ENCODE measurements around the gene PSD2. TPM values are rescaled to one million over a fixed set of nuclear protein-coding genes. Genes with fewer than 3 reads are reported as not detected.

PSD2 gene
- total RNA-seq, 2 experiments from 2014 or later = not detected

GRCh38 chr5:139828207-139828895, 32.7 kb downstream of the PSD2 start:
- Mint-ChIP-seq H3K27ac (no peak overlapping the region), H3K36me3 (ENCODE audit: low read depth) (no peaks in the 10 kb centered on the region), H3K27me3 (peaks cover 36% of the 10 kb centered on the region), H3K4me1 (no peaks in the 10 kb centered on the region), H3K4me3 (no peak overlapping the region), H3K9me3 (no peaks in the 10 kb centered on the region)
- DNase-seq = no peak
- ChIA-PET CTCF (no interaction called here), POLR2A (no interaction called here)

- no peak for DNase-seq
- no peak overlapping the region for H3K4me3 Mint-ChIP-seq
- no peaks in the 10 kb centered on the region for H3K36me3 Mint-ChIP-seq (ENCODE audit: low read depth)
- ChIA-PET POLR2A (no interaction called here), CTCF (no interaction called here)
- peaks cover 43% of the 10 kb centered on the region for H3K27me3 Mint-ChIP-seq
- no peak overlapping the region for H3K27ac Mint-ChIP-seq
- H3K9me3 Mint-ChIP-seq = no peaks in the 10 kb centered on the region
- H3K4me1 Mint-ChIP-seq = no peaks in the 10 kb centered on the region
Measured at GRCh38 chr5:139829471-139829870, 33.9 kb downstream of the PSD2 start.

GRCh38 chr5:139831624-139832023, 36.0 kb downstream of the PSD2 start:
- DNase-seq = no peak
- Mint-ChIP-seq H3K36me3 (ENCODE audit: low read depth) (no peaks in the 10 kb centered on the region), H3K4me3 (no peak overlapping the region), H3K9me3 (no peaks in the 10 kb centered on the region), H3K27ac (no peak overlapping the region), H3K4me1 (no peaks in the 10 kb centered on the region), H3K27me3 (peaks cover 40% of the 10 kb centered on the region)
- POLR2A ChIA-PET = no interaction called here
- CTCF ChIA-PET = interaction anchor here (1.2 kb wide), 1 partner anchor 137 kb away, joined by 3 read pairs; no protein-coding TSS in a partner anchor

GRCh38 chr5:139833525-139833924, 37.9 kb downstream of the PSD2 start:
- DNase-seq = no peak
- no peak overlapping the region for H3K4me3 Mint-ChIP-seq
- H3K4me1 Mint-ChIP-seq = no peaks in the 10 kb centered on the region
- no peaks in the 10 kb centered on the region for H3K36me3 Mint-ChIP-seq (ENCODE audit: low read depth)
- ChIA-PET POLR2A (no interaction called here), CTCF (no interaction called here)
- H3K27me3 Mint-ChIP-seq = peaks cover 33% of the 10 kb centered on the region
- no peaks in the 10 kb centered on the region for H3K9me3 Mint-ChIP-seq
- H3K27ac Mint-ChIP-seq = no peak overlapping the region

- no peak overlapping the region for H3K27ac Mint-ChIP-seq
- CTCF ChIA-PET = no interaction called here
- no peaks in the 10 kb centered on the region for H3K9me3 Mint-ChIP-seq
- peaks cover 30% of the 10 kb centered on the region for H3K27me3 Mint-ChIP-seq
- POLR2A ChIA-PET = no interaction called here
- H3K4me3 Mint-ChIP-seq = no peak overlapping the region
- no peaks in the 10 kb centered on the region for H3K4me1 Mint-ChIP-seq
- no peak for DNase-seq
- H3K36me3 Mint-ChIP-seq (ENCODE audit: low read depth) = no peaks in the 10 kb centered on the region
Measured at GRCh38 chr5:139835656-139836055, 40.0 kb downstream of the PSD2 start.

GRCh38 chr5:139836469-139837208, 41.0 kb downstream of the PSD2 start:
- no peak for DNase-seq
- H3K27me3 Mint-ChIP-seq = peaks cover 24% of the 10 kb centered on the region
- ChIA-PET POLR2A (no interaction called here), CTCF (no interaction called here)
- no peaks in the 10 kb centered on the region for H3K36me3 Mint-ChIP-seq (ENCODE audit: low read depth)
- no peak overlapping the region for H3K27ac Mint-ChIP-seq
- H3K4me1 Mint-ChIP-seq = no peaks in the 10 kb centered on the region
- no peaks in the 10 kb centered on the region for H3K9me3 Mint-ChIP-seq
- H3K4me3 Mint-ChIP-seq = no peak overlapping the region

- POLR2A ChIA-PET = no interaction called here
Measured at GRCh38 chr5:139837711-139838380, 42.2 kb downstream of the PSD2 start.

GRCh38 chr5:139838381-139839197, 43.0 kb downstream of the PSD2 start:
- ChIA-PET CTCF (interaction anchor here (0.5 kb wide), 1 partner anchor 12 kb away, joined by 3 read pairs; no protein-coding TSS in a partner anchor), POLR2A (no interaction called here)
- Mint-ChIP-seq H3K4me1 (no peaks in the 10 kb centered on the region), H3K4me3 (no peak overlapping the region), H3K9me3 (no peaks in the 10 kb centered on the region), H3K27me3 (peaks cover 16% of the 10 kb centered on the region), H3K27ac (no peak overlapping the region), H3K36me3 (ENCODE audit: low read depth) (no peaks in the 10 kb centered on the region)
- no peak for DNase-seq

More at GRCh38 chr5:139837711-139838380, 42.2 kb downstream of the PSD2 start:
- CTCF ChIA-PET = interaction anchor here (0.5 kb wide), 1 partner anchor 13 kb away, joined by 3 read pairs; no protein-coding TSS in a partner anchor
- H3K36me3 Mint-ChIP-seq (ENCODE audit: low read depth) = no peaks in the 10 kb centered on the region
- H3K27ac Mint-ChIP-seq = no peak overlapping the region
- no peaks in the 10 kb centered on the region for H3K9me3 Mint-ChIP-seq
- H3K4me1 Mint-ChIP-seq = no peaks in the 10 kb centered on the region
- peaks cover 23% of the 10 kb centered on the region for H3K27me3 Mint-ChIP-seq
- no peak overlapping the region for H3K4me3 Mint-ChIP-seq
- DNase-seq = no peak

- no peaks in the 10 kb centered on the region for H3K4me1 Mint-ChIP-seq
- CTCF ChIA-PET = no interaction called here
- no peak for DNase-seq
Measured at GRCh38 chr5:139839232-139839815, 43.7 kb downstream of the PSD2 start.

DNA sequence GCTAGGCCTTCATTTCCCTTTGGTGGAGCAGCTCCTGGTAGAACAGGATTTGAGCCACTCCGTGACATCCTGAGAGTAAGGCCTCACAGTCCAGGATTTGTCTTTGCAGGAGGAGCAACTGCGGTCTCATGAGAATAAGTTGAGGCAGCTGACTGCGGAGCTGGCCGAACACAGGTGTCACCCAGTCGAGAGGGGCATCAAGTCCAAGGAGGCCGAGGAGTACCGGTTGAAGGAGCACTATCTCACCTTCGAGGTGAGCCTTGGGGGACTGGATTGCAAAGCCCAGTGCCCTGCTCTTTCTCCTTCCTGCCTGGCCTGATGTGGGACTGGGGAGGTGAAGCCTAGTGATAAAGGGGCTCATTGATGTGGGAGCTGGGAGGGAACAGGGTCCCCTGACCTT, 44.3 kb downstream of the PSD2 start:
- Mint-ChIP-seq H3K27me3 (peaks cover 17% of the 10 kb centered on the region), H3K27ac (no peak overlapping the region), H3K4me1 (no peaks in the 10 kb centered on the region), H3K9me3 (no peaks in the 10 kb centered on the region), H3K36me3 (ENCODE audit: low read depth) (no peaks in the 10 kb centered on the region), H3K4me3 (no peak overlapping the region)
- POLR2A ChIA-PET = no interaction called here
- CTCF ChIA-PET = interaction anchor here (0.7 kb wide), 1 partner anchor 51 kb away, joined by 3 read pairs; no protein-coding TSS in a partner anchor
- no peak for DNase-seq

More at GRCh38 chr5:139839232-139839815, 43.7 kb downstream of the PSD2 start:
- Mint-ChIP-seq H3K9me3 (no peaks in the 10 kb centered on the region), H3K4me3 (no peak overlapping the region), H3K27me3 (peaks cover 12% of the 10 kb centered on the region), H3K36me3 (ENCODE audit: low read depth) (no peaks in the 10 kb centered on the region), H3K27ac (no peak overlapping the region)
- POLR2A ChIA-PET = no interaction called here

DNA sequence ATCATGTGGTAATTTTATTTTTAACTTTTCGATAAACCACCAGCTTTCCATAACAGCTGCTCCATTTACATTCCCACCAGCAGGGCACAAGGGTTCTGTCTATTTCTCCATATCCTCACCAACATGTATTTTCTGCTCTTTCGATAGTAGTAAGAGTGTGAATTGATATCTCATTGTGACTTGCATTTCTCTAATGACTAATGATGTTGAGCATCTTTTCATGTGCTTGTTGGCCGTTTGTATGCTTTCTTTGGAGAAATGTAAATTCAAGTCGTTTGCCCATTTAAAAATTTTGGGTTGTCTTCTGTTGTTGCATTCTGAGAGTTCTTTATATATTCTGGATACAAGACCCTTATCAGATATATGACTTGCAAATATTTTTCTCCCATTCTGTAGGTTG, 45.9 kb downstream of the PSD2 start:
- CTCF ChIA-PET = interaction anchor here (1.1 to 1.6 kb wide), 2 partner anchors 54 to 128 kb away, joined by 3 to 7 read pairs; no protein-coding TSS in a partner anchor
- POLR2A ChIA-PET = no interaction called here

DNA sequence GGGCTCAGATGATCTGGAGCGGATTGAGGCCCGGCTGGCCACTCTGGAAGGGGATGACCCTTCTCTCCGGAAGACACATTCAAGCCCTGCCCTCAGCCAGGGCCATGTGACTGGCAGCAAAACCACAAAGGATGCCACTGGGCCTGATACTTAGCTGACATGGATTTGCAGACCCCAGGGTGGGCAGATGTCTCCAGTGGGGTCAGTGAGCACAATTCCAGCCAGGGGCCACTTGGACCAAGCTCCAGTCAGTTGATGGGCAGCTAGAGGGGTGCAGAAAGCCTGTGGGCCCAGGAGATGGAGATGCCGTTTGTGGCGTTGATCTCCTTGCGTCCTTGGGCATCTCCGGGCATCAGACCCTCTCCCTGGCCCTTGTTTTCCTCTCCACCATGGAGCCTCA, 46.7 kb downstream of the PSD2 start:
- ChIA-PET POLR2A (no interaction called here), CTCF (interaction anchor here (1.1 to 1.6 kb wide), 3 partner anchors 55 to 127 kb away, joined by 3 to 7 read pairs (median 5); no protein-coding TSS in a partner anchor)
- H3K9me3 Mint-ChIP-seq = no peaks in the 10 kb centered on the region
- H3K4me3 Mint-ChIP-seq = no peak overlapping the region
- DNase-seq = no peak
- peaks cover 2% of the 10 kb centered on the region for H3K4me1 Mint-ChIP-seq
- H3K27me3 Mint-ChIP-seq = peaks cover 35% of the 10 kb centered on the region
- H3K36me3 Mint-ChIP-seq (ENCODE audit: low read depth) = no peaks in the 10 kb centered on the region
- H3K27ac Mint-ChIP-seq = no peak overlapping the region

More for the DNA sequence above, 45.9 kb downstream of the PSD2 start:
- no peaks in the 10 kb centered on the region for H3K9me3 Mint-ChIP-seq
- H3K27me3 Mint-ChIP-seq = peaks cover 30% of the 10 kb centered on the region
- no peak for DNase-seq
- H3K36me3 Mint-ChIP-seq (ENCODE audit: low read depth) = no peaks in the 10 kb centered on the region
- H3K4me1 Mint-ChIP-seq = no peaks in the 10 kb centered on the region
- no peak overlapping the region for H3K27ac Mint-ChIP-seq
- no peak overlapping the region for H3K4me3 Mint-ChIP-seq

All from activated CD4-positive, alpha-beta memory T cell treated with anti-CD3 and anti-CD28 coated beads, Interleukin-2, amount 10 ng/mL, durations not matched to agents 7 days and 5 days (primary cell).